Ramos (cell line): ENCODE measurements around the gene TOMM40L.

ENCODE experiments used
- in situ Hi-C: fragments of 300-500 bp; cut with MboI; formaldehyde crosslinking; loops from one replicate; pipeline ENCODE4 v1.14.3; 2022; ENCODE audit warnings: low sequenced_read_pairs; ENCODE audit not compliant: unreplicated experiment

TOMM40L gene

DNA sequence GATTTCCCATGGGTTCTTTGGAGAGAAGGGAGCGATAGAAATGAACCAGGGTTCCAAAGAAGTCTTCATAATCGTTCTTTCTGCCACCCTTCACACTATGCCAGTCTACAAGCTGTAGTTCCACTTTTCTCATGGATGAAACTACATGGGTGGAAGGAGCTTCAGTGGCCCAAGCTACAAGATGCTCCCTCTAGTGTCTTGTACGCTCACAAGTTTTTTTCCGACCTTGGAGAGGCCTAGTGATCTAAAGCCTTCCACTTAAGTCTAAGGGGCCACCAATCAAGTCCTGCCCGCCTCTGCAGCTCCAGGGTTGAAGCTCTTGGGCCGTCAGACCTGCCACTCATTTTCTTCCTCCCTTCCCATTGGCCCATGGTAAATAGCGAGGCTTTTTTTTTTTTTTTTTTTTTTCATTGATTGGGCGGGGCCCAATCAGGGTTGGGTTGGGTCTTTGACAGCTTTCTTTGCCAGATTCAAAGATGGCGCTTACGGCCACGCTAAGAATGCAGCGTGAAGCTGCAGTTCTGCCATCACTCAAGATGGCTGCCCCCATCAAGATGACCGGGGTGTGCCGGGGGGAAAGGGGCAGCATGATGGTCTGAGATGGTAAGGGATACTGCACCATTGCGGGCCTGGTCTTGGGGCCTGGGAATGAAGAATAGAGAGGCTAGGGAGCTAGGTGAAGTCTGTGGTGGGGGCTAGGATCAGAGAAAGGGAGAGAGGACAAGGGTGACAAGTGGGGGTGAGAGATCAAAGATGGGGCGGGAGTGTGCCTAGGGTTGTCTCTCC lies at the start of gene TOMM40L:
Gene TOMM40L, plus strand, starts transcription at position 527 of the 786 bp plus-strand sequence. CDS start 430 bp downstream, outside the sequence.
- in situ Hi-C loops = loop anchor here (5.0 to 10.0 kb wide), 2 partner anchors 67 to 159 kb away; no protein-coding TSS in a partner anchor

DNA sequence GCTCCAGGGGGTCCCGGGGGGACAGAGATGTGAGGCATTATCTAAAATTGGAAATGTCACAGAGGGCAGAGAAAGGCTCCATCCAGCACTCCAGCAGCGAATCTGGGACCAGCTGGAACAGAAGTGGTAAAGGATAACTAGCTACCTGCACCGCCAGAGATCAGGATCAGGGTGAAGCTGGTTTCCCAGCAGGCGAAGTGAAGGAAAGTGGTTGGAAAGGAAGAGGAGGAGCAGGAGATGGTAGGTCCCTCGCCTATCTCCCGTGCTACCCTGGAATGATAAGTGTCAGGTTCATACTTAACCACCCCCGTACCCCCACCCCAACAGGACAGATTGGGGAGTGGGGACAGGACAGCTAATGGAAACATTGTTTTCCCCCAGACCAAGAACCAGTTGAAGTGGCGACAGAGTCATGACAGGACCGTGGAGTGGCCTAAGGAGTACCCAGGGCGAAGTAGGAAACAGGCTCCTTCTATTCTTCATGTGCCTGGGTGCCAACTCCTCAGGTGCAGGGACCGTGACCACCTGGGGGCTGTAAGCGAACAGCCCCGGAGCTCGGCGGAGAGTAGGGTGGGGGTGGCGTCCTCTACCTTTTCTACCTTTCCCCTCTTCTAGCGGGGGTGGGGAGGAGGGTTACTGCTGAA lies 49.3 kb upstream of the TOMM40L start:
- in situ Hi-C loops = no loop called here

DNA sequence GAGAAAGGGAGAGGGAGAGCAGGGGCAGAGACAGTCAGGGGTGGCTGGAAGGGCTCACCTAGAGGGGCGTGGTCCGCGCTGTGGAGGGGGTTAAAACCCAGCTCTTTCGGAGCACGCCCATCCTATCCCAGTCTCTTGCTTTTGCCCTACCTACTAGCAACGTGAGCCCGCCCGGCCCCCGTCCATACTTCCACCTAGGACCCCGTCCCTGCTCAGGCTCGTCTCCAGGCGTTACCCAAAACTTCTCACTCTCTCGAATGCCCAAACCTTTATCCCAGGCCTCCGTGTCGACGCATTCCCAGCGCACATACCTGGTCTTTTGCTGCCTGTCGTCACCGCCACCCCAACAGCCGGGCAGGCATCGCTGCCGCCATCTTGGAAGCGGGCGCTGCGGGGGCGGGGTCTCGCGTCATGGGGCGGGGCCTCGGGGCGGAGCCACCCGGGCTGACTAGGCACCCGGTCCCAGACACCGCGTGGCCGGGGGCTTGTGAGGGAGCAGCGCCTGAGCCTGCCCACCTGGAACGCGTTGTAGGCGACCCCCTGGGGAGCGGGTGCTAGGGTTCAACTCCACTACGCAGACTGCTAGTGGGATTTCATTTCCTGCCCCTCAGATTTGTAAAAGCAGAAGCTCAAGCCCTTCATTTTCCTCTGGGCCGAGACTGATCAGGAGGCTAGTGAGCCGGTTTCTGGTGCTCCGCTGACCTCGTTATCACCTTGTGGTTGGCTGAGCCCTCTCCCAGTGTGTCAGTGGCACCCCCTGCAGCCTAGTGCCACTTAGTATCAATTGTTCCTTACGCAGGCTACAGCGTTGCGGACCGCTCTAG lies 48.5 kb upstream of the TOMM40L start, which contains the start of gene B4GALT3:
Gene B4GALT3, minus strand, starts transcription at position 396 of the 824 bp plus-strand sequence. CDS start 1,447 bp downstream, outside the sequence.
- in situ Hi-C loops = no loop called here

DNA sequence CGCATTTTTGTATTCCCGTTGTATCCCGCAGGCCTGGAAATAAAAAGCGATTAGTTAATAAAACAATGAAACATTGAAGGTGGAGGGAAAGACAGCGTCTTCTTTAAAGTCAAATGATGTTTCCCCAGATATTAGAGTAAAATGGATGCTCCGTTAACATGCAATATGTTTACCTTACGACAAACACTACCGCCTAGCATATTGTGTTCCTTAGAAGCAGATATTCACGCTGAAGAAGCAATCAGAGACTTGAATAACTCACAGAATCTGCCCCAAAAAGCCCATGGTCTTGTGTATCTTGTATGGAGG lies 48.0 kb upstream of the TOMM40L start:
- in situ Hi-C loops = no loop called here

DNA sequence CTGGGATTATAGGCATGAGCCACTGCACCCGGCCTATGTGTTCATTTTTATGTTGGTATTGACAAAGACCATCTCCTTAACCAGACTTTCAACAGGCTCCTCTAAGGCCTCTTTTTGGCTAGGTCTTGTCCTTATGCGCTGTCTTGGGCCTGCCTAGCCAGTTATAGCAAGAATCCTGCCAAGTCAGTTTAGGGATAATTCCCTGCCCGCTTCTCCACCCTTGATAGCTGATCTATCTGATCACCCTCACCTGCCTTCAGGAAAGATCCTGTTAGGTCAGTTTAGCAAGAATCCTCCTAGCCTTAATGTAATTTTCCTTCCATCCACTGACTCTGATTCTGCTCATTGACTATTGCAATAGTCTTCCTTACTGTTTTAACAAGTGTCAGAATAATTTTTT lies 46.2 kb upstream of the TOMM40L start:
- in situ Hi-C loops = no loop called here

DNA sequence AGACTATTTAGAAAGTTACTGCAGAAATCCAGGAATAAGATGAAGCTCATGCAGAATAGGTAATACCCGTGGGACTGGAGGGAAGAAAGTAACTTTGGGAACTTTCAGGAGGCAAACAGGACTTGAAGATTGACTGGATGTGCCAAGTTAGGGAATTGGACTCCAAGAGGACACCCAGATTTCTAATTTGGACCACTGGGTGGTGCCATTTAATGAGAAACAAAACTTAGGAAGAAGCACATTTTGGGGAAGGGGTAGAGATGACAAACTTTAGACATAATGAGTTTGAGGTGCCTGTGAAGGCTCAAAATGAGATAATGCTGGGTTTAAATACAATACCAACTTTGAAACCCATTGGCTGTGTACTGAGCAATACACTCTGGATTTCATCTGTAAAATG lies 45.2 kb upstream of the TOMM40L start:
- in situ Hi-C loops = no loop called here

DNA sequence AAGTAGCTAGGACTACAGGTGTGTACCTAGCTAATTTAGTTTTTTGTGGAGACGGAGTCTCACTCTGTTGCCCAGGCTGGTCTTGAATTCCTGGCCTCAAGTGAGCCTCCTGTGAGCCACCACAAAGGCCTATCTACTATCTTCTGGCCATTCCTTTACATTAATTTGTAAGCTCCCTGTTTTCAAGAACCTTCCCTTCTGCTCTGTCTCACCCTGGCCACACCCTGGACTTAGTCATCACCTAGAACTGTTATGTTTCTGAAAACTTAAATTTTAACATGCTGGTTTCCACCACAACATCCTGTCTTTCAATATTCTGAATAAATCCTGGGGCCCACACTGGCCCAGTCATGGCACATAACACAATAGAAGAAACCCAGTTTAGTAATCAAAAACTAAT lies 43.6 kb upstream of the TOMM40L start:
- in situ Hi-C loops = no loop called here

DNA sequence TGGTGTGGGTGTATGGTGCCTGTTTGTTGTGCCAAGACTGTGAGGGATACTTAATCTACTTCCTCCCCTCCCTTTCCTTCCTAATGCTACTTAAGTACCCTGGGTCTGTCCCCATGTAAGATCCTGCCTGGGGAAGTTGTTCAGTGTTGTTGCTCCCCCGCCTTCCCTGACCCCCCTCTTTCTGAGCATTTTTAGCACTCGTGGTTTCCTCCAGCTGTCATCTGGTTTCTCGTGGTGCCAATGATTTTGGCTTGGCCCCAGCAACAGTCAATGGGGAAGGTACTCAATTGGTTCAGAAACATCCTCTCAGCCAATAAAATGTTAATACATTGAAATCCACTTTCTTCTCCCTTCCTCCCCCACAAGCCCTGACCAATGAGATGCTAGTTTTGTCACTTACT lies 40.6 kb upstream of the TOMM40L start:
- in situ Hi-C loops = no loop called here

DNA sequence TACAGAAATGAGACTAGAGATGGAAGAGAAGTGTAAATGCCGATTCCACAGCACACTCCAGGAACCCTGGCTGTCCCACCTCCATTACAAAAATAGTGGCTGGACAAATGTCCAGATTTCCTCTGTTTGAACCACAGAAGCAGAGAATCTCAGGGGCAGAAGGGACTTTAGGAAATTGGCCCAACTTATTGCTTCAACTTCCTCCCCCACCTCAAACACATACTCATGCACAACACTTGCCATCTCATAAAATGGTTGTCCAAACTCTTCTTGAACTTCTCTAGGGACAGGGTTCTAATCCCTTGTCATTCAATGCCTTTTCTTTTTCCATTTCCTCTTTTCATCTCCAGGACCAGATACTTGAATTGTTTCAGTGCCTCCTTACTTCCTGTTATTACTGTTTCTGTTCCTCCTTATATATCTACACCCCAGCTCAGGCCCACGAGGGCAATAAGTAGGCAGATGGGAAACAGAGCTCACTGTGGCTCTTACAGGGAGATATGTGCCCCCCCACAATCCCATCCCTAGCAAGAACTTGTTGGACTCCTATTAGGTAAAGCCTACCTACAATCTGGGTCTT lies 40.0 kb upstream of the TOMM40L start:
- in situ Hi-C loops = no loop called here

DNA sequence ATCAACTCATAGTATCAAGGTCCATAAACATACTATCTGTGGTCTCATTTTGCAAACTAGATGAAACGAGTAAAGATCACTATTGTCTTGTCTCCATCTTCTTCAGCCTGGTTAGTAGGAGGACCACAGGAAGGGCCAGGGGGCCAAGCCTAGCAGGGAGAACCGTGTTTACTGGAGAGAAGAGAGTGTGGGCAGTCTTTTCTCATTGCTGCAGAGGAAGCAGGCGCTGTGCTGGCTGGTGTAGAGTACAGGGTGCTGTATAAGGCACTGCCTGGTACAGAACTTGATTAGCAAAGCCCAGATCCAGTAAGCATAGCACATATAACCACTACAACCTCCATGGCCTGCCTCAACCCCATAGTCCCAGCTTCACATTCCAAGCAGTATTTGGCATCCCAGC lies 38.5 kb upstream of the TOMM40L start:
- in situ Hi-C loops = no loop called here

DNA sequence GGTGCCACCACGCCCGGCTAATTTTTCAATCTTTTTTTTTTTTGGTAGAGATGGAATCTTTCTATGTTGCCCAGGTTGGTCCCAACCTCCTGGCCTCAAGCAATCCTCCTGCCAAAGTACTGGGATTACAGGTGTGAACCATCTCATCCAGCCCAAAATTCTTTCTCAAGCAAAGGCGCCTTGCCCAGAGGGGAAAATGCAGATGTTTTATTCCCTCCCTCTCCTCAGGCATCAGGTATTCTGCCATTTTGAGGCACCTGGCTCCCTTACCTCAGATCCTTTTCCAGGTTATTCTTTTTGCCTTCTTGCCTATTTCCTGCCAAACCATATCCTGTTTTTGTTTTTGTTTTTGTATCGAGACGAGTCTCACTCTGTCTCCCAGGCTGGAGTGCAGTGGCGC lies 37.5 kb upstream of the TOMM40L start:
- in situ Hi-C loops = no loop called here

DNA sequence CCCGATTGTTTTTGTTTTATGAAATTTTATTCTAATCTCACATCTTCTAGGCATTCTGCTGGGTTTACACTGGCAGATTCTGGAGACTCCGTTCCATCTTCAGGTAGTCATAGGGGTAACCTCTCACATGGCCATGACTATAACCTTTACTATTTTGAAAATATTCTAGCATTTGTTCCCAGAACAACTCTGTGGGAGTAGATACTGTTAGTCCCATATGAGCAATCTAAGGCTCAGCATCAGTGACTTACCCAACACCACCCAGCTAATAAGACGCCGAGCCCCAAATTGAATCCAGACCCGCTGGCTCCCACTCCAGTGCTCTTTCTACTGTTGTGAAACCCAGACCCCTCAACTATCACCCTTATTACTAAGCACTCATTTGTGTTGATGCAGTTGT lies 36.8 kb upstream of the TOMM40L start:
- in situ Hi-C loops = no loop called here

DNA sequence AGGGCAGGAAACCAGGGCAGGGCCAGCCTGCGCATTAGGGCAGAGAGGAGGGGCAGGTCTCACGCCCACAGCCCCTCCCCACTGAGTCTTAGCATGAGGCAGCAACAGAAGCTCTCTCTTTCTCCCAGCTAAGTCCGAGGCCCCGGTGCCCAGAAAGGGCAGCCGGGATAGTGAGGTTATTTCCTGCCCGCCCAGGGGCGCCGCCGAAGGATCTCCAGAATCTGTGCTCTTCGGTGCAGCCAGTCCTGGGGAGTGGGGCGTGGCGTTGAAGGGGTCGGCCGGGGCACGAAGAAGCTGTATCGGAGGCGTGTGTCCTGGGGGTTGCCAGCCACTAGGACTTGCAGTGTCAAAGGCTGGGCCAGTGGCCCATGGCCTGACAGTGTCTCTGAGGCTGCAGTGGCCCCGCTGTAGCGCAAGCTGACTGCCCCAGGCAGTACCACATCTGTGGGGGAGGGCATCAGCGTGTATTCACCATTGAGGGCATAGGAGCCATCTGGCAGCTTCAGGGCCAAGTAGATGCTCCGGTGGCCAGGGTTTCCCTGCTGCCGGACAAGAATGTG lies 34.8 kb upstream of the TOMM40L start:
- in situ Hi-C loops = no loop called here

DNA sequence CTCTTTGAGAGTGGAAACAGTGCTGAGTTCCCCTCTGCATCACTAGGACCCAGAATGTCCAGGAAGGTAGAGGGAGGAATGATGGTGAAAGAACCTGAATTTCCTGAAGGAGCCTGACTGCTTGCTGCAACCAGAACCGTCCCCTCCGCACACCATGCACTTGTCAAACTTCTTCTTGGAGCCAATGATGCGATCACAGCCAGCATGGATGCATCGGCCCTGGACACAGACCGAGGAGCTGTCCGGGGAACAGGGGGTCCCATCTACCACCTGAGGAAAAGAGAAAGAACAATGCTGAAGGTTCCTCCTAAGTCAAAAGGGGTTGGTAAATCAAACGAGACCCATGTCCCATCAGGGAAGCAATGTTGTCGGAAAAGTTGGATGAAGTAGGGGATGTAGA lies 33.9 kb upstream of the TOMM40L start:
- in situ Hi-C loops = no loop called here

DNA sequence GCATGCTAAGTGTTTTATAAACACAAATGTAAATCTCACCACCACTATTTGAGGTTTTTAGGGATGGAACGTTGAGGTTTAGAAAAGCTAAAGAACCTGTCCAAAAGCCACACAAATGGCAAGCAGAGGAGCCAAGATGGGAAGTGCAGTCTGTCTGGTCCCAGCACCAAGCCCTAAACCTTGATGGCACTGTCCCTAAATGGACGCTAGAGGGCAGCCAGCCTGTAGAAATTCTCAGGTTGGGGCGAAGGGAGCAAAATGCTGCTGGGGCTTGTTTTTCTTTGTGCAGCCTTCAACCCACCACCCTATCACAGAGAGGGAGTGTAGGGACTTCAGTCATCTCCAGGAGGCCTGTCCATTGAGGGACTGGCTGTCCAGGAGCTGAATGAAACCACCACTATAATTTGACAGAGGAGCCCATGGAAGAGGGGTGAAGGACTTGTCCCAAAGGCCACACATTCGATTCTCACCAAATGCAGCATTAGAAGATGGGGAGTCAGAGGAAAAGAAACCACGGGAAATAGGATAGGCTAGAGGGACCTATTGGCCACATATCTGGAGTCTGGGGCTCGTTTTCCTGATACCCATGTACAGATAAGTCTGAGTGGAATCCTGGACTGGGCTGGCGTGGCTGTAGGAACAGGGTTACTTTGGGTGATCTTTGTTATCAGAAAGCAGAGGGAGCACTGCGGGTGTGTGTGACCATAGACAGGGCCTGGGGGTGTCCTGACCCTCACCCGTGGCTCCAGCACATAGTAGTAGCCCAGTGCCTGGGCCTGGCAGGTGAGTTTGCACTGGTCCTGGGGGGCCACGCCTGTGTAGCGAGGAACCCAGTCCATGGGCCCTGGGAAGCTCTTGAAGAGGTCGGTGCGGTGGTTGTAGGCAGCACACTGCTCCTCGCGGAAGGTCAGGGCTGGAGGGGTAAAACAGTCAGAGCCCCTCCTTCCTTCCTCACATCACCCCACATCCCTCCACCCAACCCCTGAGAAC lies 33.1 kb upstream of the TOMM40L start:
- in situ Hi-C loops = no loop called here

DNA sequence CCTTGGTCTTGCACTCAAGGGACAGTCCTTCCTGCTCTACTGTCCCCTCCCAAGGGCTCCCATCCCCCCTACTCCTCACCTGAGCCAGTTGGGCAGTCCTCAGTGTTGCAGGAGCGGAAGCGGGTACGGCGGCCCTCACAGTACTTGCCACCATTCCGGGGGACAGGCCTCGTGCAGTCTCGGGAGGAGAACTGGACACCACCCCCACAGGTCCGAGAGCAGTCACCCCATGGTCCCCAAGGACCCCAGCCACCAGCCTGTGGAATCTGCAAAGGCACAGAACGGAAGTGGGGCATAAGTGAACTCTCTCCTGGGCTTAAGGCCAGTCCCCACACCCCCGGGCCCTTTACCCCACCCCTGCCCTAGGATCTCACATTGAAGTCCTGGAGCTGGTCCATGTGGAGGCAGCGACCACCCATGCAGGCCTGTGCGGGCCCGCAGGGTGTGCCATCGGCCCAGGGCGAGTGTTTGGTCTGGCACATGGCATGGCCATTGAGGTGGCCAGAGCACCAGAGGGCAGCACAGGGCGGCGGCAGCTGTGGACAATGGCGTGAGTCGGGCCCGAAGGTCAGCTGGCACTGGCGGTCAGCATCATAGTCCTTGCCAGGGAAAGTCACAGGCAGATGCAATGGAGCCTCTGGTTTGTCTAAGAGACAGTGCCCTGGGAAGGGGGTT lies 32.2 kb upstream of the TOMM40L start:
- in situ Hi-C loops = no loop called here

DNA sequence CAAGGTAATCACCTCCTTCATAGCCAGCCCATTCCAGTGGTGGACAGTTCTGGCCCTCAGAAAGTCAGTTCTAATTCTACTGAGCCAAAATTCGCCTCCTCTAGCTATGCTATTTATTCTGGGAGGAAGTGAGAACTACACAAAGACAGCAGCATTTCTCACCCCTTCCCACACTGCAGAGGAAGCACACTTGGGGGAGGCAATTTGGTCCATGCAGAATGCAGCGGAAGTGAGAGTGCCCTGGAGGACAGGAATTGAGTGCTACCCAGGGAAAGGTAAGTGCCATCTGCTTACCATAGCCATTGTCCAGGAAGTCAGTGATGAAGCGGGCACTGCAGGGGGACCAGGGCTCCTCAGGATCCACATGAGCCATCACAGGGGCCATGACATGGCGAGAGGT lies 30.7 kb upstream of the TOMM40L start:
- in situ Hi-C loops = no loop called here

DNA sequence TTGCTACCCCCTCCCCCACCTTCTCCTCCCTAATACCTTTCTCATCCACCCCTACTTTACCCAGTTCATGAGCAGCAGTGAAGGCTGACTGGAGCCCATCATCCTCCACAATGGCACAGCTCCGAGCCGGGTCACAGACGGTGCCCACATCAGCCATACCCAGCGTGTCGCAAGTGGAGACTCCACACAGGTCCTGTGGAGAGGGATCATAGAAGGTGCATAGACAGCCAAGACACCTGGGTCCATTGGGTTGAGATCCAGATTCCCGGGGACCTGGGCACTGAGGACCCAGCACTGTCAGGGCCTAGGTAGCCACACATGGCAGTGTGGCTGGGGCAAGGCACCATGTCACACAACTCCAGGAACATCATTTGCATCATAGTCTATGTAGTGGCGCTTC lies 29.7 kb upstream of the TOMM40L start:
- in situ Hi-C loops = no loop called here
